ENCODE data around the gene XPO4. TPM values are rescaled to one million over a fixed set of nuclear protein-coding genes. Genes with fewer than 3 reads are reported as not detected.

Gene XPO4
- total and polyA plus RNA-seq, 2 of the 13 experiments (the other 11 are each of a cell fraction or from before 2014, with no cell fraction given) = 8.4 to 24.8 TPM

- Histone ChIP-seq H3K4me1 (ENCODE audit: insufficient read depth, low read length) (peaks cover 31% of the 10 kb centered on the region), H4K20me1 (ENCODE audit: insufficient read depth, low read length) (no peaks in the 10 kb centered on the region), H2AFZ (ENCODE audit: low read length) (no peak overlapping the region), H3K9ac (ENCODE audit: insufficient read depth, low read depth, low read length) (no peak overlapping the region), H3K4me3 (replicated peaks in 1 of 3; ENCODE audit: insufficient read depth in 1 of 3, low read depth in 2 of 3, low read length in 3 of 3) (no peak overlapping the region), H3K9me3 (ENCODE audit: low read length) (no peaks in the 10 kb centered on the region), H3K27me3 (ENCODE audit: control insufficient read depth in 1 of 2, insufficient read depth in 2 of 2, low read length in 2 of 2) (no peaks in the 10 kb centered on the region), H3K36me3 (replicated peaks in 1 of 2; ENCODE audit: control insufficient read depth in 1 of 2, insufficient read depth in 2 of 2, low read length in 2 of 2) (no peaks in the 10 kb centered on the region), H3K27ac (ENCODE audit: extremely low read length, insufficient read depth, low read length) (no peak overlapping the region), H3K79me2 (ENCODE audit: insufficient read depth, low read length) (no peaks in the 10 kb centered on the region), H3K4me2 (ENCODE audit: low read depth, low read length) (no peak overlapping the region)
- DNase-seq (ENCODE audit: low spot score) (peak; percentile 82), FAIRE-seq (peak; percentile 71), ATAC-seq (peak; percentile 66)
- 32% methylated on average over 3 of the region's 3 CpGs for WGBS (ENCODE audit: low lambda C conversion rate)
- in situ Hi-C loops (cut with HindIII; ENCODE audit: extremely low pct_ligation_motif_present, low pct_unique_long_range_greater_than_20kb) = loop anchor here (5.0 to 10.0 kb wide), 3 partner anchors 220 to 740 kb away; partner anchors contain the start of gene IL17D
- ChIA-PET POLR2A (no interaction called here), CTCF (ENCODE audit: low intra/inter-chr PET ratio, low total read pairs) (interaction anchor here (0.9 to 1.7 kb wide), 4 partner anchors 97 to 432 kb away, joined by 3 to 10 read pairs (median 8); no protein-coding TSS in a partner anchor)
- intact Hi-C loops (cut with micrococcal nuclease; ENCODE audit: unreplicated experiment) = loop anchor here (1.0 to 10.0 kb wide), 6 partner anchors 60 to 743 kb away; no protein-coding TSS in a partner anchor
- no TSS peak for BruUV-seq (replicated peaks)
- TF ChIP-seq ZNF264 (CRISPR knock-in tag; IDR thresholded peaks at IDR 0.05) = no peak
- TF ChIP-seq ZNF776 (CRISPR knock-in tag; IDR thresholded peaks at IDR 0.05) = no peak
- no peak for TF ChIP-seq TFDP1 (CRISPR knock-in tag; IDR thresholded peaks at IDR 0.05; ENCODE audit: borderline replicate concordance)
- peak; percentile 79 for TF ChIP-seq CTCF (CRISPR knock-in tag; IDR thresholded peaks at IDR 0.05)
- no peak for TF ChIP-seq ZNF75D (CRISPR knock-in tag; IDR thresholded peaks at IDR 0.05; ENCODE audit: borderline replicate concordance)
- peak; percentile 85 for TF ChIP-seq SMC3 (IDR thresholded peaks at IDR 0.05; ENCODE audit: low read length)
- TF ChIP-seq KDM5A (IDR thresholded peaks at IDR 0.05; ENCODE audit: borderline replicate concordance, low read length) = no peak
- TF ChIP-seq ZNF382 (CRISPR knock-in tag; IDR thresholded peaks at IDR 0.05; ENCODE audit: borderline replicate concordance) = no peak
- peak; percentile 42; the same call in 1 of the 2 replicates for TF ChIP-seq RAD21 (CRISPR knock-in tag; IDR thresholded peaks at IDR 0.05)
- peak; percentile 15; the same call in 1 of the 2 replicates for TF ChIP-seq GATAD2A (CRISPR knock-in tag; IDR thresholded peaks at IDR 0.05)
- no peak for TF ChIP-seq RNF219 (CRISPR knock-in tag; IDR thresholded peaks at IDR 0.05)
- peak; percentile 92 for TF ChIP-seq STAG1 (CRISPR knock-in tag; IDR thresholded peaks at IDR 0.05)
Measured at GRCh38 chr13:20924758-20925394, 22.3 kb upstream of the XPO4 start.

Measured in HepG2 (cell line).